HCT116 (cell line): ENCODE measurements around the gene AP1B1.

Source experiments
- ATF3 ChIP-seq: IDR thresholded peaks from 2 replicates; pipeline ENCODE4 v1.6.1; 2012
- CEBPB ChIP-seq: IDR thresholded peaks from 2 replicates; pipeline ENCODE4 v1.6.1; 2012; ENCODE audit warnings: low read depth
- CTCF ChIP-seq, 3 experiments: fragments of 200-600 bp in 1 of 3; sonication (generic) in 1 of 3; IDR thresholded peaks in 2 of 3; conservative IDR thresholded peaks in 1 of 3; 2 replicates each; pipeline ENCODE4 v1.5.1; 2012 to 2017; ENCODE audit warnings: low read depth in 2 of 3, low read length in 2 of 3, antibody characterized with exemption in 1 of 3, borderline replicate concordance in 1 of 3, control low read depth in 1 of 3, mild to moderate bottlenecking in 1 of 3, mixed read lengths in 1 of 3, mixed run types in 1 of 3, moderate library complexity in 1 of 3; ENCODE audit not compliant: insufficient read depth in 1 of 3
- EZH2 ChIP-seq: fragments of 200-600 bp; sonication (generic); IDR thresholded peaks from 2 replicates; pipeline ENCODE4 v1.6.1; 2017; ENCODE audit warnings: antibody characterized with exemption, mixed run types
- JUND ChIP-seq: IDR thresholded peaks from 2 replicates; pipeline ENCODE4 v1.6.1; 2012
- MAX ChIP-seq: IDR thresholded peaks from 2 replicates; pipeline ENCODE4 v1.6.1; 2012
- POLR2A ChIP-seq: IDR thresholded peaks from 2 replicates; pipeline ENCODE4 v1.7.0; 2011; ENCODE audit warnings: borderline replicate concordance; ENCODE audit not compliant: insufficient read depth, insufficient read length; ENCODE audit errors: extremely low read depth
- POLR2AphosphoS5 ChIP-seq: IDR thresholded peaks from 2 replicates; pipeline ENCODE4 v1.6.1; 2011; ENCODE audit warnings: mild to moderate bottlenecking, low read depth, low read length, moderate library complexity
- RAD21 ChIP-seq: IDR thresholded peaks from 2 replicates; pipeline ENCODE4 v1.6.1; 2012; ENCODE audit warnings: low read depth, mild to moderate bottlenecking
- REST ChIP-seq: IDR thresholded peaks from 2 replicates; pipeline ENCODE4 v1.6.1; 2012; ENCODE audit warnings: low read depth
- TCF7L2 ChIP-seq: IDR thresholded peaks from 2 replicates; pipeline ENCODE4 v1.7.0; 2011; ENCODE audit warnings: borderline replicate concordance, inconsistent platforms; ENCODE audit not compliant: insufficient read depth, insufficient read length; ENCODE audit errors: extremely low read depth
- ZNF274 ChIP-seq: fragments of 200-500 bp; sonication (Bioruptor generic); IDR thresholded peaks from 2 replicates; pipeline ENCODE4 v1.6.1; 2014; ENCODE audit warnings: mild to moderate bottlenecking, low read depth, low read length, inconsistent platforms

GRCh38 chr22:29426476-29426875 is 38.1 kb upstream of the AP1B1 start:
- TF ChIP-seq CTCF (IDR thresholded peaks at IDR 0.05 in 2 of 3, conservative IDR thresholded peaks at IDR 0.05 in 1 of 3; ENCODE audit: borderline replicate concordance in 1 of 3, insufficient read depth in 1 of 3, low read depth in 2 of 3, low read length in 2 of 3), result no peak
- no peak for TF ChIP-seq ATF3
- TF ChIP-seq RAD21, result no peak
- TF ChIP-seq REST, result no peak
- no peak for TF ChIP-seq POLR2AphosphoS5
- no peak for TF ChIP-seq POLR2A
- no peak for TF ChIP-seq JUND
- no peak for TF ChIP-seq MAX
- no peak for TF ChIP-seq EZH2
- no peak for TF ChIP-seq TCF7L2
- no peak for TF ChIP-seq ZNF274
- TF ChIP-seq CEBPB, result no peak
